ENCODE data around the gene KLK6.

Gene KLK6

GRCh38 chr19:50949861-50950260 is 19.5 kb downstream of the KLK6 start:
- Histone ChIP-seq H3K4me2 (ENCODE audit: low read depth, low read length, poor library complexity, severe bottlenecking) (no peak overlapping the region), H3F3A (ENCODE audit: insufficient read depth) (no peaks in the 10 kb centered on the region), H3K9me3 (ENCODE audit: insufficient read depth, low read length) (no peaks in the 10 kb centered on the region), H3K79me2 (ENCODE audit: insufficient read depth, low read length) (no peaks in the 10 kb centered on the region), H3K9me2 (replicated peaks; ENCODE audit: insufficient read depth, low read length) (no peaks in the 10 kb centered on the region), H3K9ac (ENCODE audit: low read length) (no peak overlapping the region), H2AFZ (ENCODE audit: low read depth, low read length, severe bottlenecking) (no peak overlapping the region), H4K20me1 (ENCODE audit: low read depth, low read length) (no peaks in the 10 kb centered on the region), H3K27ac (ENCODE audit: low read depth, low read length) (no peak overlapping the region), H3K4me3 (ENCODE audit: insufficient read depth, low read length, poor library complexity, severe bottlenecking) (no peak overlapping the region), H3K27me3 (ENCODE audit: low read length) (no peaks in the 10 kb centered on the region), H3K36me3 (ENCODE audit: low read length) (no peaks in the 10 kb centered on the region)
- TF ChIP-seq EZH2phosphoT487 (conservative IDR thresholded peaks at IDR 0.05; ENCODE audit: low read length), result no peak
- TF ChIP-seq CTCF (IDR thresholded peaks at IDR 0.05; ENCODE audit: insufficient read depth, low read length, poor library complexity, severe bottlenecking), result no peak

DNA sequence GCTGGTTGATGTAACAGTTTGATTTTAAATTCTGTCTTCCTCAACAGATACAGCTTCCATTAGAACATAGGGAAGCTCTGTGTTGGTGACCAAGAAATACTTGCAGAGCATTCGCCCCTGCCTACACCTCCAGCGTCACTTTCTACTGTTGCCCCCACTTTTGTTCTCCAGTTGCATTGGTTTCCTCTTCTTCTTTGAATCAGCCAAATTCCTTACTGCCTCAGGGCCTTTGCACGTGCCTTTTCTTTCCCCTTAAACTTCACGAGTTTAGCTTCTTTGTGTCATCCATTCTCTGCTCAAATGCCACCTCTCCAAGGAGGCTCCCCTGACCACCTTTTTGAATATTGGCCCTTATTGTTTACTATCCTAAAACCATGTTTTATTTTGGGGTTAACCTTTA is 22.3 kb downstream of the KLK6 start:
- H2AFZ ChIP-seq (ENCODE audit: low read depth, low read length, severe bottlenecking), result no peak overlapping the region
- H3K4me2 ChIP-seq (ENCODE audit: low read depth, low read length, poor library complexity, severe bottlenecking), result no peak overlapping the region
- no peak overlapping the region for H3K27ac ChIP-seq (ENCODE audit: low read depth, low read length)
- no peaks in the 10 kb centered on the region for H4K20me1 ChIP-seq (ENCODE audit: low read depth, low read length)
- H3K79me2 ChIP-seq (ENCODE audit: insufficient read depth, low read length), result no peaks in the 10 kb centered on the region
- no peaks in the 10 kb centered on the region for H3K9me2 ChIP-seq (replicated peaks; ENCODE audit: insufficient read depth, low read length)
- TF ChIP-seq CTCF (IDR thresholded peaks at IDR 0.05; ENCODE audit: insufficient read depth, low read length, poor library complexity, severe bottlenecking) (no peak), EZH2phosphoT487 (conservative IDR thresholded peaks at IDR 0.05; ENCODE audit: low read length) (no peak)
- no peak overlapping the region for H3K9ac ChIP-seq (ENCODE audit: low read length)
- H3K4me3 ChIP-seq (ENCODE audit: insufficient read depth, low read length, poor library complexity, severe bottlenecking), result no peak overlapping the region
- no peaks in the 10 kb centered on the region for H3K9me3 ChIP-seq (ENCODE audit: insufficient read depth, low read length)
- no peaks in the 10 kb centered on the region for H3K27me3 ChIP-seq (ENCODE audit: low read length)
- H3K36me3 ChIP-seq (ENCODE audit: low read length), result no peaks in the 10 kb centered on the region
- no peaks in the 10 kb centered on the region for H3F3A ChIP-seq (ENCODE audit: insufficient read depth)

GRCh38 chr19:50944795-50945194 is 24.6 kb downstream of the KLK6 start:
- Histone ChIP-seq H3K9me2 (replicated peaks; ENCODE audit: insufficient read depth, low read length) (no peaks in the 10 kb centered on the region), H3K36me3 (ENCODE audit: low read length) (no peaks in the 10 kb centered on the region), H3K79me2 (ENCODE audit: insufficient read depth, low read length) (no peaks in the 10 kb centered on the region), H2AFZ (ENCODE audit: low read depth, low read length, severe bottlenecking) (no peak overlapping the region), H3F3A (ENCODE audit: insufficient read depth) (no peaks in the 10 kb centered on the region), H3K9me3 (ENCODE audit: insufficient read depth, low read length) (no peaks in the 10 kb centered on the region), H3K27me3 (ENCODE audit: low read length) (no peaks in the 10 kb centered on the region), H3K4me2 (ENCODE audit: low read depth, low read length, poor library complexity, severe bottlenecking) (no peak overlapping the region), H3K27ac (ENCODE audit: low read depth, low read length) (no peak overlapping the region), H4K20me1 (ENCODE audit: low read depth, low read length) (no peaks in the 10 kb centered on the region), H3K4me3 (ENCODE audit: insufficient read depth, low read length, poor library complexity, severe bottlenecking) (no peak overlapping the region), H3K9ac (ENCODE audit: low read length) (no peak overlapping the region)
- no peak for TF ChIP-seq CTCF (IDR thresholded peaks at IDR 0.05; ENCODE audit: insufficient read depth, low read length, poor library complexity, severe bottlenecking)
- TF ChIP-seq EZH2phosphoT487 (conservative IDR thresholded peaks at IDR 0.05; ENCODE audit: low read length), result no peak
